Right lobe of liver (tissue), 6 donors: ENCODE measurements around the gene NMD3. TPM values are rescaled to one million over a fixed set of nuclear protein-coding genes. Genes with fewer than 3 reads are reported as not detected.

ENCODE experiments used
- ATAC-seq, 4 donors: fragments of 200-7000 bp; cut with Tn5 transposase; one replicate each; pipeline ENCODE4 v1.9.1; 2020; ENCODE audit warnings: mild to moderate bottlenecking in 4 of 4, moderate library complexity in 4 of 4
- DNase-seq, 3 donors: peaks; one replicate each; pipeline ENCODE4 v3.0.0-alpha.2; 2020
- H3K27ac ChIP-seq, 3 donors: fragments of 200-600 bp; one replicate each; pipeline ENCODE4 v1.8.0; 2022
- H3K27me3 ChIP-seq, 2 donors: fragments of 200-600 bp; one replicate each; pipeline ENCODE4 v1.8.0; 2022
- H3K36me3 ChIP-seq, 4 donors: fragments of 200-600 bp; sonication (generic) in 1 of 4; one replicate each; pipeline versions ENCODE4 v1.5.1 to v1.8.0; 2017 to 2022; ENCODE audit warnings: control low read depth in 1 of 4
- H3K4me1 ChIP-seq, 4 donors: fragments of 200-600 bp; sonication (generic) in 1 of 4; one replicate each; pipeline versions ENCODE4 v1.5.1 to v1.8.0; 2017 to 2022; ENCODE audit warnings: control low read depth in 1 of 4
- H3K4me3 ChIP-seq, 3 donors: fragments of 200-600 bp; one replicate each; pipeline ENCODE4 v1.8.0; 2022
- H3K9me3 ChIP-seq, 4 donors: fragments of 200-600 bp; sonication (generic) in 1 of 4; one replicate each; pipeline versions ENCODE4 v1.5.1 to v1.8.0; 2017 to 2022; ENCODE audit warnings: control low read depth in 1 of 4
- POLR2A ChIP-seq: fragments of 450-650 bp; IDR thresholded peaks from one replicate; pipeline ENCODE4 v1.6.1; 2017; ENCODE audit warnings: antibody characterized with exemption, mild to moderate bottlenecking
- WGBS: methylation state at CpG from one replicate; pipeline ENCODE4 v1.1.6; 2018; ENCODE audit warnings: low coverage, low lambda C conversion rate; ENCODE audit not compliant: insufficient coverage; ENCODE audit errors: missing lambda C conversion rate; 5-methylcytosine and 5-hydroxymethylcytosine counted together
- intact Hi-C, 2 donors: fragments of 100-400 bp; cut with DNase I; formaldehyde crosslinking; loops; one replicate each; pipeline versions ENCODE4 v1.11.2 to v1.14.1; 2022
- total RNA-seq, 6 experiments: library from RNA; depleted of rRNA in 2 of 6; stranded (reverse); fragments of >200 nt in 2 of 6; fragmentation: NEBNext Ultra II Directional in 3 of 6; extraction: Animal tissue kit (Norgen Biotek cat#: 25700) in 3 of 6; gene quantifications; one replicate each; pipeline versions ENCODE4 v1.1.0 to v1.2.4, GENCODE V29; 2016 to 2023
- TF ChIP-seq, protein P1 (sequence below), 4 donors: fragments of 200-600 bp in 3 of 4; fragments of 450-650 bp in 1 of 4; IDR thresholded peaks; one replicate each; pipeline versions ENCODE4 v1.5.1 to v1.8.0; 2016 to 2022; ENCODE audit warnings: antibody characterized with exemption in 4 of 4, mild to moderate bottlenecking in 2 of 4
- donor health status: DM: no; HTN: yes; CAD: no.
- donor health status: DM: no; HTN: no; CAD: no.
- donor health status: DM: no; HTN: no; CAD: no.
- donor health status: DM: no; HTN: yes; CAD: no.
- donor health status: DM: no; HTN: yes; CAD: no.

The NMD3 gene
- total RNA-seq, 6 experiments from 2014 or later = 33.3 to 46.7 (median 42.2) TPM

DNA sequence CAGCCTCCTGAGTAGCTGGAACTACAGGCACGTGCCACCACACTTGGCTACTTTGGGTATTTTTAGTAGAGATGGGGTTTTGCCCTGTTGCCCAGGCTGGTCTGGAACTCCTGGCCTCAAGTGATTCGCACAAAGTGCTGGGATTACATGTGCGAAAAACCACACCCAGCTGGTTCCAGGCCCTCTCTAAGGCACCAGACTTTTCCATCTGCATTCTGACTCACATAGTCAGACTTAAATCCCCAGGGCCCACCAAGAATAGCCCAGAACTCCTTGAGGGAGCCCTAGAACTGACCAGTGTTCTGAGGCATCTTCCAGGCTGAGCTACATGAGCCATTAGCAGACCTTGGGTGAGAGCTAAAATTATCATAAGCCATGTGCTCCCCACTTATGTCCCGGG lies 68.1 kb downstream of the NMD3 start:
- no peak for ATAC-seq
- 85% methylated on average over 3 of the region's 4 CpGs for WGBS
- intact Hi-C loops = no loop called here
- Histone ChIP-seq H3K4me3 (no peak overlapping the region), H3K27me3 (no peaks in the 10 kb centered on the region), H3K36me3 (no peaks in the 10 kb centered on the region), H3K4me1 (no peaks in the 10 kb centered on the region), H3K9me3 (no peaks in the 10 kb centered on the region), H3K27ac (no peak overlapping the region)
- TF ChIP-seq, protein P1, sequence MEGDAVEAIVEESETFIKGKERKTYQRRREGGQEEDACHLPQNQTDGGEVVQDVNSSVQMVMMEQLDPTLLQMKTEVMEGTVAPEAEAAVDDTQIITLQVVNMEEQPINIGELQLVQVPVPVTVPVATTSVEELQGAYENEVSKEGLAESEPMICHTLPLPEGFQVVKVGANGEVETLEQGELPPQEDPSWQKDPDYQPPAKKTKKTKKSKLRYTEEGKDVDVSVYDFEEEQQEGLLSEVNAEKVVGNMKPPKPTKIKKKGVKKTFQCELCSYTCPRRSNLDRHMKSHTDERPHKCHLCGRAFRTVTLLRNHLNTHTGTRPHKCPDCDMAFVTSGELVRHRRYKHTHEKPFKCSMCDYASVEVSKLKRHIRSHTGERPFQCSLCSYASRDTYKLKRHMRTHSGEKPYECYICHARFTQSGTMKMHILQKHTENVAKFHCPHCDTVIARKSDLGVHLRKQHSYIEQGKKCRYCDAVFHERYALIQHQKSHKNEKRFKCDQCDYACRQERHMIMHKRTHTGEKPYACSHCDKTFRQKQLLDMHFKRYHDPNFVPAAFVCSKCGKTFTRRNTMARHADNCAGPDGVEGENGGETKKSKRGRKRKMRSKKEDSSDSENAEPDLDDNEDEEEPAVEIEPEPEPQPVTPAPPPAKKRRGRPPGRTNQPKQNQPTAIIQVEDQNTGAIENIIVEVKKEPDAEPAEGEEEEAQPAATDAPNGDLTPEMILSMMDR (IDR thresholded peaks at IDR 0.05) = no peak
- TF ChIP-seq POLR2A = no peak
- DNase-seq = no peak

DNA sequence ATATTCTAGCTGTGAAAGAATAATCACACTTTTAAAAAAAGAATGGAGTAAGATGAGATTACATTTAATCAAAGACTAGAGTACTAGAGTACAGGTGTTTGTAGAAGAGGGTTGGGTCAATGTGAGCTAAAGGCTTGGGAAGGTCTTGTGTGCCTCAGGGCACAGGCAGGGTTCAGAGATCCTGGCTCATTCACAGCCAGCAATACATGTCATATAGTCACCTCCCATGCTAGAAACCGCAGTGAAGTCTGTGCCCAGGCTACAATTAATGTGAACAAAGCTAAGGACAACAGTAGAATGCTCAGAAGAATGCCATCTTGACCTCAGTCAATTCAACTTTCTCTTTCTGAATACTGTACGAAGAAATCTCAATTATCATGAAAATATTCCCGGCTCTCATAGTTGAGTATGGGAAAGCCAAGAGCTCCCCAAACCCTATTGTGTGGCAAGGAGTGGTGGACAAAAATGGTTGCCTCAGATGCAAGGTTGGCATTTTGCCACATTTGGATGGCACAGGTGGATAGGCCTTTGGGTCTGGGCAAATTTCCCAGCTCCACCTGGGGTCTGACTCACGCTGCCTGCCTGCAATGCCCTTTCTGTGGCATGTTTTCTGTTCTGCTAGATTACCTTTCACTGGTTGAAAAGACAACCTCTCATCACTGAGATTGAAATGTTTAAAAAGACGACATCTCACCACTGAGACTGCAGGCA lies 70.2 kb downstream of the NMD3 start:
- ATAC-seq = no peak
- WGBS = 76% methylated on average over 4 of the region's 5 CpGs
- Histone ChIP-seq H3K4me3 (no peak overlapping the region), H3K27me3 (no peaks in the 10 kb centered on the region), H3K27ac (no peak overlapping the region), H3K4me1 (no peaks in the 10 kb centered on the region), H3K9me3 (no peaks in the 10 kb centered on the region), H3K36me3 (no peaks in the 10 kb centered on the region)
- TF ChIP-seq POLR2A = no peak
- TF ChIP-seq, protein P1 (IDR thresholded peaks at IDR 0.05) = no peak
- DNase-seq = no peak
- intact Hi-C loops = no loop called here

DNA sequence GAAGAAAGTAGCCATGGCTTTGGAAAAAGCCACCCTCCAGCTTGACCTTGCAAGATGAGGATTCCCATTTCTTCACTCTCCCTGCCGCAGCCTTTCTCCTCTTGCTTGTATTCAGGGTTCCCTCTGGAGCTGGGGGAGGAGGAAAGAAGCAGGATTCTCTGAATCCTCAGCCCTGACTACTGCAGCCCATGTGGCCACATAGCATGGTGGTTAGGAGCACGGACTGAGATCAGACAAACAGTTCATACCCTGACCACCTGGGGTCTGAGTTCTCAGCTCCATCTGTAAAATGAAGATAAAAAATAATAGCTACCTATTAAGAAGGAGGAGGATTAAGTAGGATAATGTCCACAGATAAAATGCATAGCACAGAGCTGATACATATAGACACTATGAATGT lies 72.3 kb downstream of the NMD3 start:
- DNase-seq (no peak), ATAC-seq (no peak)
- Histone ChIP-seq H3K27me3 (no peaks in the 10 kb centered on the region), H3K4me1 (no peaks in the 10 kb centered on the region), H3K27ac (no peak overlapping the region), H3K9me3 (no peaks in the 10 kb centered on the region), H3K36me3 (no peaks in the 10 kb centered on the region), H3K4me3 (no peak overlapping the region)
- no peak for TF ChIP-seq POLR2A
- TF ChIP-seq, protein P1 (IDR thresholded peaks at IDR 0.05) = no peak
- intact Hi-C loops = no loop called here
- 60% methylated on average over 1 of the region's 2 CpGs for WGBS

DNA sequence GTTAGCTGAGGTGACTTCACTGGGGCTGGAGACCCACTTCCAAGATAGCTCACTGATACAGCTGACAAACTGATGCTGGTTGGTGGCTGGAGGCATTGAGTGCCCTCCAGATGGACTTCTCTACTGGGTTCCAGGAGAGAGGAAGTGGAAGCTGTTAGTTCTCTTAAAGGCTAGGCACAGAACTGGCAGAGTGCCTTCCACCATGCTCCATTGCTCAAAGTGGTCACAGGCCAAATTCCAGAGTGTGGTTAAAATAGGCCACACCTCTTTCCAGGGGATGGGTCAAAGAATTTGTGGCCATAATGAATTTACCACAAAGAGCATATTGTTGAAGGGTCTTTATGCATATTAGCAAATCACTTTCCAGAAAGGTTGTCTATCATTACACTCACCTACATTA lies 74.2 kb downstream of the NMD3 start:
- ATAC-seq (peak in 1 of 4 donors; percentile 22), DNase-seq (no peak)
- no peaks in the 10 kb centered on the region for H3K36me3 ChIP-seq
- no peaks in the 10 kb centered on the region for H3K4me1 ChIP-seq
- intact Hi-C loops = no loop called here
- H3K4me3 ChIP-seq = no peak overlapping the region
- H3K27me3 ChIP-seq = no peaks in the 10 kb centered on the region
- H3K27ac ChIP-seq = no peak overlapping the region
- no peaks in the 10 kb centered on the region for H3K9me3 ChIP-seq
- TF ChIP-seq, protein P1 (IDR thresholded peaks at IDR 0.05) = no peak
- no peak for TF ChIP-seq POLR2A

DNA sequence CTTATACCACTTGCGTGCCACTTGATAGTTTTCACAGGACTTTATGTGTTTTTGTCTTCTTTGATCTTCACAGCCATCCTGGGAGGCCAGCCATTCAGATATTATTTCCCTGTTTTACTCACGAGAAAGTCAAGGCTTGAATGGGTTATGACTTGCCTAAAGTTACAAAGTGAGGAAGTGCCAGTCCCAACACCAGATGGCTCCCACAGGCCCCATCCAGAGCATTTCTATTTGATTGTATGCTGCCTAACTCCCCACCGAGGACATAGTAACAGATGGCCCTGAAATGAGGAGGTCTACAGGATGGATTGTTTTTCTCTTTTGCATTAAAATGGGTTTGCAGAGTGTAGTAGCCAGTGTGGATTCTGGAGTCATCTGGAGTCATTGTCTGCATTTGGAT lies 75.7 kb downstream of the NMD3 start:
- Histone ChIP-seq H3K27ac (no peak overlapping the region), H3K4me1 (no peaks in the 10 kb centered on the region), H3K9me3 (no peaks in the 10 kb centered on the region), H3K4me3 (no peak overlapping the region), H3K27me3 (no peaks in the 10 kb centered on the region), H3K36me3 (no peaks in the 10 kb centered on the region)
- WGBS = 80% methylated on average over 2 of the region's 3 CpGs
- intact Hi-C loops = no loop called here
- no peak for ATAC-seq
- no peak for DNase-seq
- no peak for TF ChIP-seq POLR2A
- TF ChIP-seq, protein P1 (IDR thresholded peaks at IDR 0.05) = no peak
